Aorta (tissue), 5 donors: ENCODE measurements around the gene HBS1L. TPM values are rescaled to one million over a fixed set of nuclear protein-coding genes. Genes with fewer than 3 reads are reported as not detected.

Source experiments
- ATAC-seq: fragments of 200-7000 bp; cut with Tn5 transposase; one replicate; pipeline ENCODE4 v1.9.1; 2022; ENCODE audit warnings: moderate library complexity; ENCODE audit not compliant: low FRiP score
- DNase-seq, 2 donors: peaks; one replicate each; pipeline ENCODE4 v3.0.0-alpha.2; 2020
- H3K27ac ChIP-seq, 2 donors: one replicate each; pipeline ENCODE4 v1.5.1; 2013; ENCODE audit warnings: low read length in 2 of 2, mild to moderate bottlenecking in 2 of 2, moderate library complexity in 2 of 2, control low read depth in 1 of 2, inconsistent platforms in 1 of 2, low read depth in 1 of 2
- H3K27me3 ChIP-seq, 2 donors: one replicate each; pipeline ENCODE4 v1.6.1; 2013; ENCODE audit warnings: control low read depth in 1 of 2, low read length in 1 of 2, mild to moderate bottlenecking in 1 of 2, moderate library complexity in 1 of 2; ENCODE audit not compliant: insufficient read depth in 2 of 2, control insufficient read depth in 1 of 2
- H3K36me3 ChIP-seq, 2 donors: one replicate each; pipeline ENCODE4 v1.6.1; 2013; ENCODE audit warnings: control low read depth in 1 of 2, low read length in 1 of 2, mild to moderate bottlenecking in 1 of 2; ENCODE audit not compliant: insufficient read depth in 2 of 2, control insufficient read depth in 1 of 2
- H3K4me1 ChIP-seq, 2 donors: one replicate each; pipeline ENCODE4 v1.6.1; 2013; ENCODE audit warnings: low read length in 2 of 2, control low read depth in 1 of 2, mild to moderate bottlenecking in 1 of 2, moderate library complexity in 1 of 2; ENCODE audit not compliant: insufficient read depth in 2 of 2, control insufficient read depth in 1 of 2
- H3K4me3 ChIP-seq, 2 donors: one replicate each; pipeline ENCODE4 v1.5.1; 2013; ENCODE audit warnings: low read length in 2 of 2, control low read depth in 1 of 2, mild to moderate bottlenecking in 1 of 2
- H3K9me3 ChIP-seq: one replicate; pipeline ENCODE4 v1.6.1; 2013; ENCODE audit warnings: mild to moderate bottlenecking, low read length; ENCODE audit not compliant: control insufficient read depth
- WGBS, 2 donors: extraction: QIAGEN DNeasy Blood & Tissue Kit; methylation state at CpG; one replicate each; pipeline ENCODE4 v1.1.7; 2013; 5-methylcytosine and 5-hydroxymethylcytosine counted together
- intact Hi-C, 2 donors: fragments of 100-400 bp; cut with DNase I; formaldehyde crosslinking; loops; one replicate each; pipeline versions ENCODE4 v1.14.2 to v1.15.0; 2022
- polyA plus RNA-seq, 2 donors: library from polyadenylated mRNA; stranded (reverse); fragments of 200-250 nt; gene quantifications; one replicate each; pipeline ENCODE4 v1.2.3, GENCODE V29; 2013
- total RNA-seq, 2 donors: library from RNA; stranded (reverse); fragmentation: NEBNext Ultra II Directional; extraction: Animal tissue kit (Norgen Biotek cat#: 25700); gene quantifications; one replicate each; pipeline ENCODE4 v1.2.1, GENCODE V29; 2021
- donor health status: healthy with polysubstance abuse.
- donor health status: Bipolar disorder and iron deficiency.
- donor health status: DM: no; HTN: no; CAD: no.
- donor health status: DM: no; HTN: no; CAD: no.
- donor health status: DM: yes; HTN: yes; CAD: no.

The HBS1L gene
- total and polyA plus RNA-seq, 4 donors, result 21.9 to 61.0 (median 48.4) TPM

- no peak overlapping the region for H3K4me3 ChIP-seq
- H3K36me3 ChIP-seq, result no peaks in the 10 kb centered on the region
- H3K9me3 ChIP-seq, result no peaks in the 10 kb centered on the region
- WGBS, 2 donors, result 94 to 100% methylated on average over 1 of the region's 1 CpG
- no peak overlapping the region for H3K27ac ChIP-seq
- no peaks in the 10 kb centered on the region for H3K4me1 ChIP-seq
- no peak for DNase-seq
- intact Hi-C loops, result no loop called here
- no peak for ATAC-seq
- H3K27me3 ChIP-seq, result no peaks in the 10 kb centered on the region
These were observed 30.3 kb upstream of the HBS1L start for GRCh38 chr6:135084916-135085269.

GRCh38 chr6:135084001-135084915 is 29.6 kb upstream of the HBS1L start:
- ATAC-seq (no peak), DNase-seq (no peak)
- H3K27ac ChIP-seq, result no peak overlapping the region
- H3K27me3 ChIP-seq, result no peaks in the 10 kb centered on the region
- H3K4me1 ChIP-seq, result no peaks in the 10 kb centered on the region
- no peak overlapping the region for H3K4me3 ChIP-seq
- 40 to 53% methylated on average over 5 of the region's 5 CpGs for whole genome bisulfite sequencing, 2 donors
- intact Hi-C loops, result no loop called here
- no peaks in the 10 kb centered on the region for H3K9me3 ChIP-seq
- no peaks in the 10 kb centered on the region for H3K36me3 ChIP-seq

GRCh38 chr6:135081966-135082365 is 27.3 kb upstream of the HBS1L start:
- WGBS, 2 donors, result 61 to 70% methylated on average over 1 of the region's 1 CpG
- H3K36me3 ChIP-seq, result no peaks in the 10 kb centered on the region
- ATAC-seq (no peak), DNase-seq (no peak)
- intact Hi-C loops, result no loop called here
- no peaks in the 10 kb centered on the region for H3K4me1 ChIP-seq
- no peak overlapping the region for H3K4me3 ChIP-seq
- H3K27ac ChIP-seq, result no peak overlapping the region
- H3K27me3 ChIP-seq, result no peaks in the 10 kb centered on the region
- no peaks in the 10 kb centered on the region for H3K9me3 ChIP-seq

- ATAC-seq, result no peak
- 42 to 52% methylated on average over 1 of the region's 1 CpG for WGBS, 2 donors
- H3K9me3 ChIP-seq, result no peaks in the 10 kb centered on the region
- H3K4me3 ChIP-seq, result no peak overlapping the region
- no peak for DNase-seq
- H3K27me3 ChIP-seq, result no peaks in the 10 kb centered on the region
- H3K4me1 ChIP-seq, result no peaks in the 10 kb centered on the region
- no peaks in the 10 kb centered on the region for H3K36me3 ChIP-seq
- H3K27ac ChIP-seq, result no peak overlapping the region
- intact Hi-C loops, result no loop called here
These were observed 20.4 kb upstream of the HBS1L start for GRCh38 chr6:135075018-135075417.

GRCh38 chr6:135073756-135074393 is 19.3 kb upstream of the HBS1L start:
- DNase-seq (no peak), ATAC-seq (no peak)
- no peak overlapping the region for H3K27ac ChIP-seq
- no peaks in the 10 kb centered on the region for H3K9me3 ChIP-seq
- WGBS, 2 donors, result 61 to 67% methylated on average over 2 of the region's 2 CpGs
- no peak overlapping the region for H3K4me3 ChIP-seq
- H3K4me1 ChIP-seq, result no peaks in the 10 kb centered on the region
- intact Hi-C loops, result no loop called here
- H3K27me3 ChIP-seq, result no peaks in the 10 kb centered on the region
- no peaks in the 10 kb centered on the region for H3K36me3 ChIP-seq

GRCh38 chr6:135073217-135073616 is 18.6 kb upstream of the HBS1L start:
- no peaks in the 10 kb centered on the region for H3K36me3 ChIP-seq
- WGBS, 2 donors, result 83 to 90% methylated on average over 1 of the region's 1 CpG
- intact Hi-C loops, result no loop called here
- ATAC-seq, result no peak
- H3K9me3 ChIP-seq, result no peaks in the 10 kb centered on the region
- H3K27ac ChIP-seq, result no peak overlapping the region
- no peaks in the 10 kb centered on the region for H3K4me1 ChIP-seq
- DNase-seq, result no peak
- no peak overlapping the region for H3K4me3 ChIP-seq
- H3K27me3 ChIP-seq, result no peaks in the 10 kb centered on the region

- Histone ChIP-seq H3K9me3 (no peaks in the 10 kb centered on the region), H3K4me3 (no peak overlapping the region), H3K27me3 (no peaks in the 10 kb centered on the region), H3K36me3 (no peaks in the 10 kb centered on the region), H3K4me1 (no peaks in the 10 kb centered on the region), H3K27ac (no peak overlapping the region)
- ATAC-seq, result no peak
- 68 to 80% methylated on average over 3 of the region's 3 CpGs for WGBS, 2 donors
- intact Hi-C loops, result no loop called here
- DNase-seq, result no peak
These were observed 18.1 kb upstream of the HBS1L start for GRCh38 chr6:135072753-135073152.

GRCh38 chr6:135071541-135071940 is 16.9 kb upstream of the HBS1L start:
- H3K9me3 ChIP-seq, result peaks cover 2% of the 10 kb centered on the region
- H3K27ac ChIP-seq, result no peak overlapping the region
- no peaks in the 10 kb centered on the region for H3K36me3 ChIP-seq
- H3K27me3 ChIP-seq, result no peaks in the 10 kb centered on the region
- no peak overlapping the region for H3K4me3 ChIP-seq
- intact Hi-C loops, result no loop called here
- no peak for DNase-seq
- H3K4me1 ChIP-seq, result no peaks in the 10 kb centered on the region
- ATAC-seq, result no peak

GRCh38 chr6:135067911-135068310 is 13.3 kb upstream of the HBS1L start:
- Histone ChIP-seq H3K9me3 (peaks cover 2% of the 10 kb centered on the region), H3K36me3 (no peaks in the 10 kb centered on the region), H3K4me1 (no peaks in the 10 kb centered on the region), H3K4me3 (no peak overlapping the region), H3K27me3 (no peaks in the 10 kb centered on the region), H3K27ac (no peak overlapping the region)
- no peak for ATAC-seq
- DNase-seq, result no peak
- whole genome bisulfite sequencing, 2 donors, result 81 to 84% methylated on average over 2 of the region's 2 CpGs
- intact Hi-C loops, result no loop called here
